HepG2 (cell line): Measurements from ENCODE around the gene TXNRD2. TPM values are rescaled to one million over a fixed set of nuclear protein-coding genes. Genes with fewer than 3 reads are reported as not detected.

Experiments
- CC2D1A ChIP-seq: sonication (generic); formaldehyde crosslinking; IDR thresholded peaks from 2 replicates; pipeline ENCODE4 v1.8.1; 2023; ENCODE audit warnings: mild to moderate bottlenecking, missing genetic modification reagents
- DMAP1 ChIP-seq: IDR thresholded peaks from 2 replicates; pipeline ENCODE4 v1.6.1; 2016
- HMGA1 ChIP-seq: sonication (generic); formaldehyde crosslinking; conservative IDR thresholded peaks from 2 replicates; pipeline ENCODE4 v1.4.0; 2020; ENCODE audit warnings: missing genetic modification reagents
- HOXA3 ChIP-seq: sonication (generic); formaldehyde crosslinking; IDR thresholded peaks from 2 replicates; pipeline ENCODE4 v1.5.0; 2020; ENCODE audit warnings: missing genetic modification reagents
- MXI1 ChIP-seq: IDR thresholded peaks from 3 replicates; pipeline ENCODE4 v1.6.1; 2012; ENCODE audit warnings: low read depth, low read length, inconsistent platforms, borderline replicate concordance
- PHF20 ChIP-seq: sonication (generic); formaldehyde crosslinking; IDR thresholded peaks from 2 replicates; pipeline ENCODE4 v1.5.0; 2020; ENCODE audit warnings: mild to moderate bottlenecking, missing genetic modification reagents
- PLRG1 ChIP-seq: fragments of 450-650 bp; conservative IDR thresholded peaks from 2 replicates; pipeline ENCODE4 v1.6.1; 2016
- PPARG ChIP-seq: conservative IDR thresholded peaks from 2 replicates; pipeline ENCODE4 v1.6.1; 2016; ENCODE audit warnings: missing biosample characterization, missing genetic modification reagents
- RFXAP ChIP-seq: sonication (generic); formaldehyde crosslinking; IDR thresholded peaks from 2 replicates; pipeline ENCODE4 v1.4.0; 2020; ENCODE audit warnings: missing genetic modification reagents, borderline replicate concordance
- TCF7 ChIP-seq: sonication (generic); IDR thresholded peaks from 2 replicates; pipeline ENCODE4 v1.6.1; 2016; ENCODE audit warnings: antibody characterized with exemption, low read depth
- XBP1 ChIP-seq: sonication (generic); formaldehyde crosslinking; IDR thresholded peaks from 2 replicates; pipeline ENCODE4 v1.5.0; 2020; ENCODE audit warnings: missing genetic modification reagents
- YY1 ChIP-seq: IDR thresholded peaks from 2 replicates; pipeline ENCODE4 v1.6.1; 2011; ENCODE audit warnings: low read length, low read depth, moderate library complexity, mild to moderate bottlenecking; ENCODE audit not compliant: insufficient read depth, insufficient replicate concordance
- ZKSCAN8 ChIP-seq: IDR thresholded peaks from 2 replicates; pipeline ENCODE4 v1.6.1; 2016; ENCODE audit warnings: borderline replicate concordance, missing genetic modification reagents, missing compliant biosample characterization
- ZNF232 ChIP-seq: sonication (generic); formaldehyde crosslinking; IDR thresholded peaks from 2 replicates; pipeline ENCODE4 v1.4.0; 2020; ENCODE audit warnings: missing genetic modification reagents, borderline replicate concordance
- ZNF263 ChIP-seq: sonication (generic); formaldehyde crosslinking; IDR thresholded peaks from 2 replicates; pipeline ENCODE4 v1.4.0; 2020; ENCODE audit warnings: missing genetic modification reagents
- ZNF329 ChIP-seq: sonication (generic); formaldehyde crosslinking; IDR thresholded peaks from 2 replicates; pipeline ENCODE4 v1.9.0; 2021; ENCODE audit warnings: low read depth, mild to moderate bottlenecking, missing genetic modification reagents
- ZNF333 ChIP-seq: sonication (generic); formaldehyde crosslinking; IDR thresholded peaks from 2 replicates; pipeline ENCODE4 v1.4.0; 2020; ENCODE audit warnings: mild to moderate bottlenecking, missing genetic modification reagents, borderline replicate concordance
- ZNF598 ChIP-seq: sonication (generic); formaldehyde crosslinking; IDR thresholded peaks from 2 replicates; pipeline ENCODE4 v1.5.1; 2020; ENCODE audit warnings: mild to moderate bottlenecking, missing genetic modification reagents, borderline replicate concordance
- polyA plus RNA-seq, 8 experiments: library from polyadenylated mRNA; depleted of rRNA in 3 of 8; stranded (reverse) in 7 of 8; unstranded in 1 of 8; fragments of >200 nt; fragmentation: Illumina TruSeq in 4 of 8; extraction: Trizol in 4 of 8; gene quantifications; 2 replicates each; pipeline versions ENCODE4 v1.2.1 to v1.2.3, GENCODE V29; 2011 to 2016; ENCODE audit warnings: low read depth in 4 of 8, missing spikeins in 1 of 8, mixed read lengths in 1 of 8; ENCODE audit not compliant: insufficient read depth in 1 of 8
- total RNA-seq, 5 experiments: library from RNA; depleted of rRNA; stranded (reverse); fragments of >200 nt; fragmentation: Illumina TruSeq; extraction: Trizol; gene quantifications; 2 replicates each; pipeline ENCODE4 v1.2.3, GENCODE V29; 2016; ENCODE audit warnings: low read depth in 1 of 5
- TF ChIP-seq, protein P1 (sequence below): sonication (generic); formaldehyde crosslinking; IDR thresholded peaks from 2 replicates; pipeline ENCODE4 v1.4.0; 2020; ENCODE audit warnings: missing genetic modification reagents, borderline replicate concordance
- TF ChIP-seq, protein P2 (sequence below): sonication (generic); formaldehyde crosslinking; IDR thresholded peaks from 2 replicates; pipeline ENCODE4 v1.4.0; 2020; ENCODE audit warnings: missing genetic modification reagents, borderline replicate concordance
- TF ChIP-seq, protein P3 (sequence below): sonication (generic); formaldehyde crosslinking; IDR thresholded peaks from 2 replicates; pipeline ENCODE4 v1.4.0; 2020; ENCODE audit warnings: missing genetic modification reagents
- TF ChIP-seq, protein P4 (sequence below): sonication (generic); formaldehyde crosslinking; IDR thresholded peaks from 2 replicates; pipeline ENCODE4 v1.4.0; 2020; ENCODE audit warnings: missing genetic modification reagents

The TXNRD2 gene
- total and polyA plus RNA-seq, 2 of the 13 experiments (the other 11 are each of a cell fraction or from before 2014, with no cell fraction given), result 17.5 to 18.6 TPM

DNA sequence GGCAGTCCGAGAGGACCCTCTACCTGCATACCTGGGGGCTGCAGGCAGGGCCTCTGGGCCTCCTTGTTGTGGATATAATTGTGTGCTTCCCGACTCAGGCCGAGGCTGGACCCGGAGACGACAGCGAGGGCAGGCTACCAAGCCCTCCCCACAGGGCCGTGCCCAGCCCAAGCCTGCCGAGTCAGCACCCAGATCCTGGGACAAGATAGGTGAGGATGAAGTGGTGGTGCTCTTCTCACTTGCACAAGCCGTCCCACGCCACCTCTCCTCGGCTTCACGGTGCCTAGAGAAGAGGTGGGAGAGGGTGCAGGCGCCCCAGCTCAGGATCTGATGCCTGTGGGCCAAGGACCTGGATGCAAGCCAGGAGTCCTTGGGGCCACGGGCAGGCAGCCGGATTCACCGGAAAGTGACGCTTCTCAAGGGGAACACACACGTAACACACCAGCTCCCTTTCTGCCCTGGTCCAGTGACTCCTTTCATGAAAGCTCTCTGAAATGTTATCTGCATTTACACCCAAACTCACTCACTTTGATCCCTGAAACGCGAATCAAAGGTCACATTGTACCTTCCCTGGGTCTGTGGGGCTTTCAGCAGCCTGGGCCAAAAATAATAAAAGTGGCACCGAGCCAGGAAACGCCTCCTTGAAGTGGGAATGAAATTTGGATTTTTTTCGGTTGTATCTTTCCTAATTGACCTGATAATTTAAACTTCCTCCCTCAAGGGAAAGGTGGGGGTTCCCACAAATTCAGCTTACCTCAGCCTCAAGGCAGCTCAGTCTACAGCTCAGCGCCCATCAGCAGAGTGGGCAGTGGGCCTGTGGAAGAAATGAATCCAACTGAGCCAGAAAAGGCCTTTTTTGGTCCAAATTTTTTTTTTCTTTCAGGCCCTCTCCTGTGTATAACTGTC is 85.9 kb downstream of the TXNRD2 start (continued):
- TF ChIP-seq, protein P1, sequence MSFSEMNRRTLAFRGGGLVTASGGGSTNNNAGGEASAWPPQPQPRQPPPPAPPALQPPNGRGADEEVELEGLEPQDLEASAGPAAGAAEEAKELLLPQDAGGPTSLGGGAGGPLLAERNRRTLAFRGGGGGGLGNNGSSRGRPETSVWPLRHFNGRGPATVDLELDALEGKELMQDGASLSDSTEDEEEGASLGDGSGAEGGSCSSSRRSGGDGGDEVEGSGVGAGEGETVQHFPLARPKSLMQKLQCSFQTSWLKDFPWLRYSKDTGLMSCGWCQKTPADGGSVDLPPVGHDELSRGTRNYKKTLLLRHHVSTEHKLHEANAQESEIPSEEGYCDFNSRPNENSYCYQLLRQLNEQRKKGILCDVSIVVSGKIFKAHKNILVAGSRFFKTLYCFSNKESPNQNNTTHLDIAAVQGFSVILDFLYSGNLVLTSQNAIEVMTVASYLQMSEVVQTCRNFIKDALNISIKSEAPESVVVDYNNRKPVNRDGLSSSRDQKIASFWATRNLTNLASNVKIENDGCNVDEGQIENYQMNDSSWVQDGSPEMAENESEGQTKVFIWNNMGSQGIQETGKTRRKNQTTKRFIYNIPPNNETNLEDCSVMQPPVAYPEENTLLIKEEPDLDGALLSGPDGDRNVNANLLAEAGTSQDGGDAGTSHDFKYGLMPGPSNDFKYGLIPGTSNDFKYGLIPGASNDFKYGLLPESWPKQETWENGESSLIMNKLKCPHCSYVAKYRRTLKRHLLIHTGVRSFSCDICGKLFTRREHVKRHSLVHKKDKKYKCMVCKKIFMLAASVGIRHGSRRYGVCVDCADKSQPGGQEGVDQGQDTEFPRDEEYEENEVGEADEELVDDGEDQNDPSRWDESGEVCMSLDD (CRISPR knock-in tag), result no peak
- no peak for TF ChIP-seq CC2D1A (CRISPR knock-in tag)
- peak; percentile 76 for TF ChIP-seq PPARG (CRISPR knock-in tag)
- TF ChIP-seq, protein P2, sequence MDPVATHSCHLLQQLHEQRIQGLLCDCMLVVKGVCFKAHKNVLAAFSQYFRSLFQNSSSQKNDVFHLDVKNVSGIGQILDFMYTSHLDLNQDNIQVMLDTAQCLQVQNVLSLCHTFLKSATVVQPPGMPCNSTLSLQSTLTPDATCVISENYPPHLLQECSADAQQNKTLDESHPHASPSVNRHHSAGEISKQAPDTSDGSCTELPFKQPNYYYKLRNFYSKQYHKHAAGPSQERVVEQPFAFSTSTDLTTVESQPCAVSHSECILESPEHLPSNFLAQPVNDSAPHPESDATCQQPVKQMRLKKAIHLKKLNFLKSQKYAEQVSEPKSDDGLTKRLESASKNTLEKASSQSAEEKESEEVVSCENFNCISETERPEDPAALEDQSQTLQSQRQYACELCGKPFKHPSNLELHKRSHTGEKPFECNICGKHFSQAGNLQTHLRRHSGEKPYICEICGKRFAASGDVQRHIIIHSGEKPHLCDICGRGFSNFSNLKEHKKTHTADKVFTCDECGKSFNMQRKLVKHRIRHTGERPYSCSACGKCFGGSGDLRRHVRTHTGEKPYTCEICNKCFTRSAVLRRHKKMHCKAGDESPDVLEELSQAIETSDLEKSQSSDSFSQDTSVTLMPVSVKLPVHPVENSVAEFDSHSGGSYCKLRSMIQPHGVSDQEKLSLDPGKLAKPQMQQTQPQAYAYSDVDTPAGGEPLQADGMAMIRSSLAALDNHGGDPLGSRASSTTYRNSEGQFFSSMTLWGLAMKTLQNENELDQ (CRISPR knock-in tag), result no peak
- TF ChIP-seq ZNF598, result no peak
- peak; percentile 43 for TF ChIP-seq ZNF263
- TF ChIP-seq RFXAP (CRISPR knock-in tag), result no peak
- TF ChIP-seq XBP1 (CRISPR knock-in tag), result no peak
- TF ChIP-seq PLRG1, result no peak
- TF ChIP-seq YY1, result no peak
- no peak for TF ChIP-seq ZNF333 (CRISPR knock-in tag)
- TF ChIP-seq HMGA1 (CRISPR knock-in tag), result no peak
- TF ChIP-seq PHF20 (CRISPR knock-in tag), result peak; percentile 16; the same call in 1 of the 2 replicates
- TF ChIP-seq, protein P3, sequence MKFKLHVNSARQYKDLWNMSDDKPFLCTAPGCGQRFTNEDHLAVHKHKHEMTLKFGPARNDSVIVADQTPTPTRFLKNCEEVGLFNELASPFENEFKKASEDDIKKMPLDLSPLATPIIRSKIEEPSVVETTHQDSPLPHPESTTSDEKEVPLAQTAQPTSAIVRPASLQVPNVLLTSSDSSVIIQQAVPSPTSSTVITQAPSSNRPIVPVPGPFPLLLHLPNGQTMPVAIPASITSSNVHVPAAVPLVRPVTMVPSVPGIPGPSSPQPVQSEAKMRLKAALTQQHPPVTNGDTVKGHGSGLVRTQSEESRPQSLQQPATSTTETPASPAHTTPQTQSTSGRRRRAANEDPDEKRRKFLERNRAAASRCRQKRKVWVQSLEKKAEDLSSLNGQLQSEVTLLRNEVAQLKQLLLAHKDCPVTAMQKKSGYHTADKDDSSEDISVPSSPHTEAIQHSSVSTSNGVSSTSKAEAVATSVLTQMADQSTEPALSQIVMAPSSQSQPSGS (CRISPR knock-in tag), result no peak; the same call in 1 of the 2 replicates
- peak; percentile 88 for TF ChIP-seq TCF7
- peak; percentile 87 for TF ChIP-seq HOXA3 (CRISPR knock-in tag)
- no peak for TF ChIP-seq ZNF329
- TF ChIP-seq, protein P4, sequence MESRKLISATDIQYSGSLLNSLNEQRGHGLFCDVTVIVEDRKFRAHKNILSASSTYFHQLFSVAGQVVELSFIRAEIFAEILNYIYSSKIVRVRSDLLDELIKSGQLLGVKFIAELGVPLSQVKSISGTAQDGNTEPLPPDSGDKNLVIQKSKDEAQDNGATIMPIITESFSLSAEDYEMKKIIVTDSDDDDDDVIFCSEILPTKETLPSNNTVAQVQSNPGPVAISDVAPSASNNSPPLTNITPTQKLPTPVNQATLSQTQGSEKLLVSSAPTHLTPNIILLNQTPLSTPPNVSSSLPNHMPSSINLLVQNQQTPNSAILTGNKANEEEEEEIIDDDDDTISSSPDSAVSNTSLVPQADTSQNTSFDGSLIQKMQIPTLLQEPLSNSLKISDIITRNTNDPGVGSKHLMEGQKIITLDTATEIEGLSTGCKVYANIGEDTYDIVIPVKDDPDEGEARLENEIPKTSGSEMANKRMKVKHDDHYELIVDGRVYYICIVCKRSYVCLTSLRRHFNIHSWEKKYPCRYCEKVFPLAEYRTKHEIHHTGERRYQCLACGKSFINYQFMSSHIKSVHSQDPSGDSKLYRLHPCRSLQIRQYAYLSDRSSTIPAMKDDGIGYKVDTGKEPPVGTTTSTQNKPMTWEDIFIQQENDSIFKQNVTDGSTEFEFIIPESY, result no peak
- peak; percentile 31; the same call in 1 of the 2 replicates for TF ChIP-seq DMAP1 (CRISPR knock-in tag)
- no peak for TF ChIP-seq ZKSCAN8 (CRISPR knock-in tag)
- TF ChIP-seq MXI1, result peak; percentile 38; the same call in 1 of the 3 replicates
- no peak for TF ChIP-seq ZNF232
